Measurements from ENCODE around the gene CENPF.
"Not testable (repeated sequence)": the region's sequence is repeated elsewhere in the genome, so short reads cannot be mapped to it uniquely, and the experiment has no call there.

- not testable (repeated sequence) for TF ChIP-seq CTCF, POLR2AphosphoS5, EP300 (IDR thresholded peaks at IDR 0.05)
Measured at GRCh38 chr1:214591918-214592317, 11.1 kb upstream of the CENPF start.

Data from esophagus muscularis mucosa (tissue), 4 donors.